ENCODE measurements around the gene HMGCS1. TPM values are rescaled to one million over a fixed set of nuclear protein-coding genes. Genes with fewer than 3 reads are reported as not detected.

The HMGCS1 gene
- total RNA-seq, 1 experiment from 2014 or later = 52.8 TPM

GRCh38 chr5:43243270-43243669, 69.9 kb downstream of the HMGCS1 start:
- H3K4me1 ChIP-seq (ENCODE audit: control insufficient read depth in 1 of 2, insufficient read depth in 2 of 2, low read length in 2 of 2) = no peaks in the 10 kb centered on the region
- no peaks in the 10 kb centered on the region for H4K20me1 ChIP-seq (ENCODE audit: insufficient read depth)
- no peak overlapping the region for H3K4me3 ChIP-seq (replicated peaks in 1 of 2; ENCODE audit: low read depth in 1 of 2, low read length in 2 of 2)
- POLR2A ChIA-PET = no interaction called here
- intact Hi-C loops (cut with micrococcal nuclease) = no loop called here
- no peaks in the 10 kb centered on the region for H3K79me2 ChIP-seq (ENCODE audit: insufficient read depth, low read length)
- no peaks in the 10 kb centered on the region for H3K9me2 ChIP-seq (ENCODE audit: insufficient read depth)
- CTCF ChIA-PET = no interaction called here
- no peaks in the 10 kb centered on the region for H3K27me3 ChIP-seq (ENCODE audit: insufficient read depth, low read length)
- no peaks in the 10 kb centered on the region for H3K36me3 ChIP-seq (ENCODE audit: control insufficient read depth in 1 of 2, insufficient read depth in 2 of 2, low read length in 2 of 2)
- RAD21 ChIA-PET (ENCODE audit: low non-redundant PET in 1 of 2, low total read pairs in 2 of 2, uncharacterized antibody in 2 of 2, unreplicated experiment in 2 of 2) = no interaction called here
- BruUV-seq (replicated peaks) = no TSS peak
- H3K27ac ChIP-seq (ENCODE audit: low read depth, low read length) = no peak overlapping the region
- no peaks in the 10 kb centered on the region for H3K9me3 ChIP-seq (ENCODE audit: control insufficient read depth in 1 of 2, insufficient read depth in 1 of 2, low read depth in 1 of 2, low read length in 2 of 2)
- DNase-seq (ENCODE audit: low read depth, low spot score) (no peak), ATAC-seq (no peak)
- TF ChIP-seq EZH2phosphoT487 (IDR thresholded peaks at IDR 0.05; ENCODE audit: borderline replicate concordance) (no peak), CEBPB (IDR thresholded peaks at IDR 0.05; ENCODE audit: low read depth) (no peak), TCF7L2 (IDR thresholded peaks at IDR 0.05; ENCODE audit: borderline replicate concordance, extremely low read depth, insufficient read depth, insufficient read length) (no peak), EZH2 (IDR thresholded peaks at IDR 0.05) (no peak), FOSL1 (IDR thresholded peaks at IDR 0.05; ENCODE audit: low read depth) (no peak), RAD21 (IDR thresholded peaks at IDR 0.05; ENCODE audit: low read depth) (no peak), YY1 (IDR thresholded peaks at IDR 0.05; ENCODE audit: extremely low read depth, insufficient replicate concordance, low read depth, low read length) (no peak), ZFX (IDR thresholded peaks at IDR 0.05) (no peak), SP1 (IDR thresholded peaks at IDR 0.05; ENCODE audit: low read depth) (no peak), JUND (IDR thresholded peaks at IDR 0.05) (no peak), ZNF274 (IDR thresholded peaks at IDR 0.05; ENCODE audit: low read depth, low read length) (no peak), CTCF (IDR thresholded peaks at IDR 0.05 in 2 of 3, conservative IDR thresholded peaks at IDR 0.05 in 1 of 3; ENCODE audit: borderline replicate concordance in 1 of 3, insufficient read depth in 1 of 3, low read depth in 2 of 3, low read length in 2 of 3) (no peak), ELF1 (IDR thresholded peaks at IDR 0.05; ENCODE audit: borderline replicate concordance, low read depth) (no peak), CBX3 (IDR thresholded peaks at IDR 0.05; ENCODE audit: low read depth) (no peak)
- TF ChIP-seq, protein P1, sequence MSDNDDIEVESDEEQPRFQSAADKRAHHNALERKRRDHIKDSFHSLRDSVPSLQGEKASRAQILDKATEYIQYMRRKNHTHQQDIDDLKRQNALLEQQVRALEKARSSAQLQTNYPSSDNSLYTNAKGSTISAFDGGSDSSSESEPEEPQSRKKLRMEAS (IDR thresholded peaks at IDR 0.05) = no peak
- TF ChIP-seq, protein P2, sequence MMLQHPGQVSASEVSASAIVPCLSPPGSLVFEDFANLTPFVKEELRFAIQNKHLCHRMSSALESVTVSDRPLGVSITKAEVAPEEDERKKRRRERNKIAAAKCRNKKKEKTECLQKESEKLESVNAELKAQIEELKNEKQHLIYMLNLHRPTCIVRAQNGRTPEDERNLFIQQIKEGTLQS (IDR thresholded peaks at IDR 0.05) = no peak
- TF ChIP-seq, protein P3, sequence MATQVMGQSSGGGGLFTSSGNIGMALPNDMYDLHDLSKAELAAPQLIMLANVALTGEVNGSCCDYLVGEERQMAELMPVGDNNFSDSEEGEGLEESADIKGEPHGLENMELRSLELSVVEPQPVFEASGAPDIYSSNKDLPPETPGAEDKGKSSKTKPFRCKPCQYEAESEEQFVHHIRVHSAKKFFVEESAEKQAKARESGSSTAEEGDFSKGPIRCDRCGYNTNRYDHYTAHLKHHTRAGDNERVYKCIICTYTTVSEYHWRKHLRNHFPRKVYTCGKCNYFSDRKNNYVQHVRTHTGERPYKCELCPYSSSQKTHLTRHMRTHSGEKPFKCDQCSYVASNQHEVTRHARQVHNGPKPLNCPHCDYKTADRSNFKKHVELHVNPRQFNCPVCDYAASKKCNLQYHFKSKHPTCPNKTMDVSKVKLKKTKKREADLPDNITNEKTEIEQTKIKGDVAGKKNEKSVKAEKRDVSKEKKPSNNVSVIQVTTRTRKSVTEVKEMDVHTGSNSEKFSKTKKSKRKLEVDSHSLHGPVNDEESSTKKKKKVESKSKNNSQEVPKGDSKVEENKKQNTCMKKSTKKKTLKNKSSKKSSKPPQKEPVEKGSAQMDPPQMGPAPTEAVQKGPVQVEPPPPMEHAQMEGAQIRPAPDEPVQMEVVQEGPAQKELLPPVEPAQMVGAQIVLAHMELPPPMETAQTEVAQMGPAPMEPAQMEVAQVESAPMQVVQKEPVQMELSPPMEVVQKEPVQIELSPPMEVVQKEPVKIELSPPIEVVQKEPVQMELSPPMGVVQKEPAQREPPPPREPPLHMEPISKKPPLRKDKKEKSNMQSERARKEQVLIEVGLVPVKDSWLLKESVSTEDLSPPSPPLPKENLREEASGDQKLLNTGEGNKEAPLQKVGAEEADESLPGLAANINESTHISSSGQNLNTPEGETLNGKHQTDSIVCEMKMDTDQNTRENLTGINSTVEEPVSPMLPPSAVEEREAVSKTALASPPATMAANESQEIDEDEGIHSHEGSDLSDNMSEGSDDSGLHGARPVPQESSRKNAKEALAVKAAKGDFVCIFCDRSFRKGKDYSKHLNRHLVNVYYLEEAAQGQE (IDR thresholded peaks at IDR 0.05; ENCODE audit: low read depth) = no peak
- no peak overlapping the region for H2AFZ ChIP-seq (ENCODE audit: low read depth, low read length, poor library complexity, severe bottlenecking)
- no peak overlapping the region for H3K9ac ChIP-seq (ENCODE audit: low read length)
- H3K4me2 ChIP-seq (ENCODE audit: low read length) = no peak overlapping the region

Data from HCT116 (cell line).